ENCODE results near the gene CYP4F3.

GRCh38 chr19:15672580-15673175 lies 32.0 kb downstream of the CYP4F3 start, which contains the start of gene CYP4F12:
- no peak for TF ChIP-seq ZNF384 (IDR thresholded peaks at IDR 0.05)
- TF ChIP-seq FOXM1 (IDR thresholded peaks at IDR 0.05; ENCODE audit: borderline replicate concordance) = no peak
- TF ChIP-seq FOXA1 (IDR thresholded peaks at IDR 0.05) = no peak
- no peak for TF ChIP-seq SP1 (IDR thresholded peaks at IDR 0.05)
- no peak for TF ChIP-seq SUZ12 (IDR thresholded peaks at IDR 0.05)
- no peak for TF ChIP-seq CTBP1 (IDR thresholded peaks at IDR 0.05; ENCODE audit: borderline replicate concordance)
- no peak for TF ChIP-seq L3MBTL2 (conservative IDR thresholded peaks at IDR 0.05)
- no peak for TF ChIP-seq BHLHE40 (IDR thresholded peaks at IDR 0.05; ENCODE audit: borderline replicate concordance)
- no peak for TF ChIP-seq HDGF (IDR thresholded peaks at IDR 0.05; ENCODE audit: borderline replicate concordance)
- TF ChIP-seq PKNOX1 (IDR thresholded peaks at IDR 0.05) = no peak
- no peak for TF ChIP-seq TARDBP (IDR thresholded peaks at IDR 0.05)

All from HEK293T (cell line).